Measurements from ENCODE around the gene ELL2. TPM values are rescaled to one million over a fixed set of nuclear protein-coding genes. Genes with fewer than 3 reads are reported as not detected.

The ELL2 gene
- total RNA-seq, 1 donor from 2014 or later = 52.8 TPM

DNA sequence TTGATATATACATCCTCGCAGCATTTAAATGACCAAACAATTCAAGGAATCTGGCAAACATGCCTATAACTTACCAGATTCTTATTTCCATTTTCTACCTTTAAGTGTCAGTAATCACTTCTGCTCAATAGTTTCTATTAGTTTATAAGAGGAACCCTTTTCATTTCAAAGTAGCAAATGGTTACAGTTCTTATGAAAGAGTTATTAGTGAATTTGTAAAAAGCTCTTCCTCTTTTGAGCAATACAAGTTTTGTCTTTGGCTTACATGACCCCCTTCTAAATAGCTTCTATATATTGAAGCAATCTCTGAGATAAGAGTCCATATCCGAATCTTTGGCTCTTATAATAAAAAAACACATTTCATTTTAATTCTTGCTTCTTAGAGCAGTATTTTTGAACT lies 42.0 kb downstream of the ELL2 start:
- DNase-seq (ENCODE audit: low read depth) = no peak
- no peak overlapping the region for H3K4me3 ChIP-seq (ENCODE audit: low read depth, low read length)
- TF ChIP-seq, protein P1, sequence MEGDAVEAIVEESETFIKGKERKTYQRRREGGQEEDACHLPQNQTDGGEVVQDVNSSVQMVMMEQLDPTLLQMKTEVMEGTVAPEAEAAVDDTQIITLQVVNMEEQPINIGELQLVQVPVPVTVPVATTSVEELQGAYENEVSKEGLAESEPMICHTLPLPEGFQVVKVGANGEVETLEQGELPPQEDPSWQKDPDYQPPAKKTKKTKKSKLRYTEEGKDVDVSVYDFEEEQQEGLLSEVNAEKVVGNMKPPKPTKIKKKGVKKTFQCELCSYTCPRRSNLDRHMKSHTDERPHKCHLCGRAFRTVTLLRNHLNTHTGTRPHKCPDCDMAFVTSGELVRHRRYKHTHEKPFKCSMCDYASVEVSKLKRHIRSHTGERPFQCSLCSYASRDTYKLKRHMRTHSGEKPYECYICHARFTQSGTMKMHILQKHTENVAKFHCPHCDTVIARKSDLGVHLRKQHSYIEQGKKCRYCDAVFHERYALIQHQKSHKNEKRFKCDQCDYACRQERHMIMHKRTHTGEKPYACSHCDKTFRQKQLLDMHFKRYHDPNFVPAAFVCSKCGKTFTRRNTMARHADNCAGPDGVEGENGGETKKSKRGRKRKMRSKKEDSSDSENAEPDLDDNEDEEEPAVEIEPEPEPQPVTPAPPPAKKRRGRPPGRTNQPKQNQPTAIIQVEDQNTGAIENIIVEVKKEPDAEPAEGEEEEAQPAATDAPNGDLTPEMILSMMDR (conservative IDR thresholded peaks at IDR 0.05; ENCODE audit: low read depth, low read length) = no peak

DNA sequence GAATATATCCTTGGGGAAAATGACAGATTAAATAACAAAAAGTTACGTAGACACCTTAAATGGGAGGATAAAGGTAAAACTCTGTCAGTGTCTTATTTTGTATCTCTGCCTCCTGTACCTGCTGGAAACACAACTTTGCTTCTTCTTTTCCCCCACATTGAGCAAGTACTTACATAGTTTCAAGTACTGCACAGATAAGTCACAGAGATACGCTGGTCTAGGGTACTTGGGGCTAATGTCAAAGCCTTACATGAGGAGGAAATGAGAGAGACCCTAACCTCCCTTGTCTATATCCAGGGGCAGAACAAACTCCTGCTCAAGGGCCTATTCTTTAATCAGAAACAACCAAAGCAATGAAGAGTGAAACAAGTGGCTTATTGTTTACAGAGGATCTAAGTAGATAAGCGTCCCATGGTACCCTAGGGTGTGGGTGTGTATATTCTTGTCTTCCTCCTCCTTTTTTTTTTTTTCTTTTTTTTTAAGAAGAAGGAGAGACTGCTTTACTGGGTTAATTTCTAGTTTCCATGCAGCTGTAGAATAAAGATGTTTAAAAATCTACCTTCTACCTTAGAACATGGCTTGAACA lies 43.1 kb downstream of the ELL2 start:
- DNase-seq (ENCODE audit: low read depth) = no peak
- TF ChIP-seq, protein P1 (conservative IDR thresholded peaks at IDR 0.05; ENCODE audit: low read depth, low read length) = no peak

DNA sequence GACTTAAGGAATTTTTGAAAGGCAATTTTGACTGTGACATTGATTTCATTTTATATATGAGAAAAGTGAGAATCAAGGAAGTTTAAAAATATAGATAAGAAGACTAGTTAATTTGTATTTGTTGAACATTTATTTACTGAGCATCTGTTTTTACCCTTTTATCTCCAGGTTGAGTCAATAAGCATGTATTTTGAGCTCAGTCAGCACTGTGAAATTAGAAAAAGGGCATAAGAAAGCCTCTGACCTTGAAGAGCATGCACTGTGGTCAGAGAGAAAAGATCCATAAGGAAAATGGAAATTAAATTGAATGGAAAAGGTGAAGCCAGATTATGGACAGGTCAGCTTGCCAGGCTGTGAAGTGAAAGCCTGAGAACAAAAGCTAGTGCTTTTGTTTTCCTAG lies 44.4 kb downstream of the ELL2 start:
- H3K4me3 ChIP-seq (ENCODE audit: low read depth, low read length) = no peak overlapping the region
- TF ChIP-seq, protein P1 (conservative IDR thresholded peaks at IDR 0.05; ENCODE audit: low read depth, low read length) = no peak
- no peak for DNase-seq (ENCODE audit: low read depth)

More for the DNA sequence above, 43.1 kb downstream of the ELL2 start:
- H3K4me3 ChIP-seq (ENCODE audit: low read depth, low read length) = no peak overlapping the region

DNA sequence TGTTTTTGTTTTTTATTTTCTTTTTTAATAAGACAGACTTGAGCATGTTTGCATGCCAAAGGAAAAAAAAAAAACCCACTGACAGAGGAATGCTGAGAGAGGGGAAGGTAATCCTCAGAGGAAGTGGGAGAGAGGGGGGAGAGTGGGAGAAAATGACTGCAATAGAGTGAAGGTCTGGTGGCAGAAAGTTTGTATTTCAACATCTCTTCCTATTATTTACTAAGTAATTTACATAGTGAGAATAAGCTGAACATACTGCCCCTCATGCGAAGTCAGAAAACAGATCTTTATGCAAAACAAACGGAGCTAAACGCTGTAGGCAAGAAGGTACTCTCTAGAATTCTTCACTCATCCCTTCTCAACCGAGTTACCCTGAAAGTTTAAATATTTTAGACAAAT lies 45.0 kb downstream of the ELL2 start:
- TF ChIP-seq, protein P1 (conservative IDR thresholded peaks at IDR 0.05; ENCODE audit: low read depth, low read length) = no peak
- no peak overlapping the region for H3K4me3 ChIP-seq (ENCODE audit: low read depth, low read length)
- DNase-seq (ENCODE audit: low read depth) = no peak

DNA sequence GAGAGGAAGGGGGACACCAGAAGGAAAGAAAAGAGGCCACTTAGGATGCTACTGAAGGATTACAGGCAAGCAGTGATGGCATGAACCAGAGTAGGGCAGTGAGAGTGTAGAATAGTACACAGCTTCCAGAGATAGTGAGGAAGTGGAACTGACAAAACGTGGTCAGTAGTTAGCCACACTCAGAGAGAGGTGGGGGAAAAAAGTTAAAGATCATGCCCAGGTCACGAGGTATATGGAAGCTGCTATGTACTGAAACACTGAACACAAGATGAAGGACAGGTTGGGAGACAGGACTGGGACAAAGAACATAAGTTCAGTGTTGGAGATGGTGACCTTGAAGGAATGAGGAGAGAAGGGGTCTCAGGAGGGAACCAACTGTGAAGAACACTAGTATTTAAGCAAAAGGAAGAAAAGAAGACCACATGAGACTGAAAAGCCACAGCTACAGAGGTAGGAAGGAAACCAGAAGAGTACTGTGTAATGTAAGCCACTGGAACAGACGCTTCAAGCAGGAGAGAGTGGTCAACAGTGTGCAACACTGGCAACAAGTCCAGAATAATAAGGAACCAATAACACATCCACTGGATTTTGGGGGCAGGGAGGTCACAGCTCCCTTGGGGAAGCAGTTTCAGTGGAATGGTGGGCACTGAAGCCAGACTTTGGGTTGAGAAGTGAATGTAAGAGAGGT lies 45.5 kb downstream of the ELL2 start:
- TF ChIP-seq, protein P1 (conservative IDR thresholded peaks at IDR 0.05; ENCODE audit: low read depth, low read length) = no peak

DNA sequence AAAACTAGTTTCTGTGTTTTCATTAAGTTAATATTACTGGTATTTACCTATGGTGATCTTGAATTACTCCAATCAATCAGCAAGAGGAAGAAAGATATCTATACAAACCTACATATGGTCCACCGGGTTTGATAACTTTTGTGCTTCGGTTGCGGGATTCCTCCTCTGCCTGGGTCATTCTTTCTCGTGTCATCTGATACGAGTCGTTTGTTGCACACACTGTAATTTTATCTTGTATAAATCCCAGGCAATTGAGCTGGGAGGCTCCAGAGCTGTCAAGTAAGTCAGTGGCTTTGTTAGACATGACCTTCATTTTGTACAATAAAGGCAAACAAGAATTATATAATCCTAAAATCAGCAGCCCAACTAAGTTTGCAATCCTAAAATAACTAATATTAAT lies 48.0 kb downstream of the ELL2 start:
- no peak overlapping the region for H3K4me3 ChIP-seq (ENCODE audit: low read depth, low read length)
- TF ChIP-seq, protein P1 (conservative IDR thresholded peaks at IDR 0.05; ENCODE audit: low read depth, low read length) = no peak
- DNase-seq (ENCODE audit: low read depth) = no peak

More for the DNA sequence above, 45.5 kb downstream of the ELL2 start:
- no peak for DNase-seq (ENCODE audit: low read depth)
- H3K4me3 ChIP-seq (ENCODE audit: low read depth, low read length) = no peak overlapping the region

DNA sequence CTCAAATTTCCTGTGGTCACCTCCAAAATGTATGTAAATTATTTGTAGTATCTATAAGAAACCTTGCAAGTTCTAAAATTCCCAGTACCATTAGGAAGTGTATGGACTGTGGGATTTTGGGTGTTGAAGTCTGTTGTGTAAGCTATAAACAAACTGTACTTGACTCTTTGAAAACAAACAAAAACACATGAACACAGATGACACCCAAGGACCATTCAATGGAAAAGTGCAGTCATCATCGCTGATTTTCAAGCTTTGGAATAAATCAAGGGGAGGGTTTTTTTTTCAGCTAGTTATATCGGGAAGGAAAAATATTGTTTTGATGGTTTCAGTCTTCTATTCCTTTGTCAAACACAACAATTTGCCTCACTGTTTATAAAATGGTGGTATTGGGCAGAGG lies 49.6 kb downstream of the ELL2 start:
- H3K4me3 ChIP-seq (ENCODE audit: low read depth, low read length) = no peak overlapping the region
- TF ChIP-seq, protein P1 (conservative IDR thresholded peaks at IDR 0.05; ENCODE audit: low read depth, low read length) = no peak
- DNase-seq (ENCODE audit: low read depth) = no peak
